ENCODE data around the gene GCHFR. TPM values are rescaled to one million over a fixed set of nuclear protein-coding genes. Genes with fewer than 3 reads are reported as not detected.
A peak's percentile ranks its signal among the peaks of the same experiment; 100 is the strongest.

The GCHFR gene
- total RNA-seq, 1 experiment from 2014 or later, result 59.2 TPM

DNA sequence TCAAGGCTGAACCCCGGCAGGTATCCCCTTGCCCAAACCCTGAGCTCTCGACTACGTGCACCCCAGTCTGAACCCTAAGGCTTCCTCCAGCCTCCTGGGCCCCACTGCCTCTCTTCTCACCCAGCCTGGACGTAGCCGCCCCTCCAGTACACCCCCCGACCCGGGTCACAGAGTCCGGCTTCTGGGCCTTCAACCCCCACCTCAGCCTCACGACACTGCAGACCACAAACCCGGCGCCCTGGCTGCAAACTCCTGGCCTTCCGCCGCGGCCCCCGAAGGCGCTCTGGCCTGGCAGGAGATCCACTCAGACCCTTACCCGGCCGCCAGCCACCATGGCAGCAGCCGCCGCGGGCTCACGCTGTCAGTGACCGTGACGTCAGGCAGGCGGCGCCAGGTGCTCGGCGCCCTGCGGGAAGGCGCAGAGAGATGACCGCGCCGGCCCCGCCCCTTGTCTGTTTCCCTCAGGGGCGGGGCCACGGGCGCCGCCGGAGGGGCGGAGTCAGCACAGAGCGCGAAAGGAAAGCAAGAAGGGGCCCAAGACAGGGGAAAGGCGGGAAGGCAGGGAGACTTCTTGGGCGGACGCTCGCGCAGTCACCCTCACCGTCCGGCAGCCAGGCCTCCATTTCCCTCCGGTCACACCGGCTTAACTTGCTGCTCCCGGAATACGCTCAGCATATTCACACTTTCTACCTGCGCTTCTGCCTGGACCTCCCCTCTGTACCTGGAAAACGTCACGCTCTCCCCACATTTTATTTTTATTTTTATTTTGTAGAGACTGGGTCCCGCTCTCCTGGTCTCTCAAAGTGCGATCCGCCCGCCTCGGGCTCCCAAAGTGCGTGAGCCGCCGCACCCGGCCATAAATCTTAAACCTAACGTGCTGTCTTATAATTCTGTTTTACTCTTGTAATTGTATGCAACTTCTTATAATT, 8.7 kb upstream of the GCHFR start, which contains the start of gene RMDN3:
Gene RMDN3 (minus strand): TSS at position 372 of the 929 bp plus-strand sequence. CDS start 471 bp downstream, outside the sequence.
- TF ChIP-seq, protein P1, sequence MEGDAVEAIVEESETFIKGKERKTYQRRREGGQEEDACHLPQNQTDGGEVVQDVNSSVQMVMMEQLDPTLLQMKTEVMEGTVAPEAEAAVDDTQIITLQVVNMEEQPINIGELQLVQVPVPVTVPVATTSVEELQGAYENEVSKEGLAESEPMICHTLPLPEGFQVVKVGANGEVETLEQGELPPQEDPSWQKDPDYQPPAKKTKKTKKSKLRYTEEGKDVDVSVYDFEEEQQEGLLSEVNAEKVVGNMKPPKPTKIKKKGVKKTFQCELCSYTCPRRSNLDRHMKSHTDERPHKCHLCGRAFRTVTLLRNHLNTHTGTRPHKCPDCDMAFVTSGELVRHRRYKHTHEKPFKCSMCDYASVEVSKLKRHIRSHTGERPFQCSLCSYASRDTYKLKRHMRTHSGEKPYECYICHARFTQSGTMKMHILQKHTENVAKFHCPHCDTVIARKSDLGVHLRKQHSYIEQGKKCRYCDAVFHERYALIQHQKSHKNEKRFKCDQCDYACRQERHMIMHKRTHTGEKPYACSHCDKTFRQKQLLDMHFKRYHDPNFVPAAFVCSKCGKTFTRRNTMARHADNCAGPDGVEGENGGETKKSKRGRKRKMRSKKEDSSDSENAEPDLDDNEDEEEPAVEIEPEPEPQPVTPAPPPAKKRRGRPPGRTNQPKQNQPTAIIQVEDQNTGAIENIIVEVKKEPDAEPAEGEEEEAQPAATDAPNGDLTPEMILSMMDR (IDR thresholded peaks at IDR 0.05; ENCODE audit: insufficient read depth in 1 of 2, low read depth in 1 of 2, low read length in 1 of 2, severe bottlenecking in 1 of 2, unreplicated experiment in 1 of 2), result no peak
- ChIA-PET CTCF (no interaction called here), POLR2A (interaction anchor here (1.3 kb wide), 1 partner anchor 8 kb away, joined by 4 read pairs; the partner anchor contains the start of gene GCHFR)
- H3K9me3 ChIP-seq, result no peaks in the 10 kb centered on the region
- no peaks in the 10 kb centered on the region for H3K27me3 Mint-ChIP-seq (ENCODE audit: insufficient read depth, unreplicated experiment)
- no peaks in the 10 kb centered on the region for H3K4me1 ChIP-seq
- intact Hi-C loops (cut with micrococcal nuclease; ENCODE audit: unreplicated experiment), result loop anchor here (1.0 to 2.0 kb wide), 2 partner anchors 8 to 140 kb away; partner anchors contain the start of gene VPS18
- H3K36me3 ChIP-seq (ENCODE audit: control insufficient read depth, insufficient read depth, low read length), result no peaks in the 10 kb centered on the region; the same call in 1 of the 2 replicates
- DNase-seq, result peak; percentile 93 to 96
- peak within 1 kb of the TSS; percentile 91 for H3K4me3 Mint-ChIP-seq (ENCODE audit: unreplicated experiment)
- no TSS peak for BruUV-seq (replicated peaks)
- H3K27me3 ChIP-seq (replicated peaks; ENCODE audit: control insufficient read depth, insufficient read depth, low read length), result no peaks in the 10 kb centered on the region
- H3K4me3 ChIP-seq (ENCODE audit: low read depth, low read length), result peak within 1 kb of the TSS; percentile 68
- no peaks in the 10 kb centered on the region for H3K4me1 Mint-ChIP-seq (ENCODE audit: low read depth, unreplicated experiment)
- H3K27ac Mint-ChIP-seq (ENCODE audit: unreplicated experiment), result peak within 1 kb of the TSS; percentile 99
- H3K36me3 Mint-ChIP-seq (ENCODE audit: insufficient read depth, unreplicated experiment), result peaks cover 18% of the 10 kb centered on the region
- no peaks in the 10 kb centered on the region for H3K9me3 Mint-ChIP-seq (ENCODE audit: unreplicated experiment)

DNA sequence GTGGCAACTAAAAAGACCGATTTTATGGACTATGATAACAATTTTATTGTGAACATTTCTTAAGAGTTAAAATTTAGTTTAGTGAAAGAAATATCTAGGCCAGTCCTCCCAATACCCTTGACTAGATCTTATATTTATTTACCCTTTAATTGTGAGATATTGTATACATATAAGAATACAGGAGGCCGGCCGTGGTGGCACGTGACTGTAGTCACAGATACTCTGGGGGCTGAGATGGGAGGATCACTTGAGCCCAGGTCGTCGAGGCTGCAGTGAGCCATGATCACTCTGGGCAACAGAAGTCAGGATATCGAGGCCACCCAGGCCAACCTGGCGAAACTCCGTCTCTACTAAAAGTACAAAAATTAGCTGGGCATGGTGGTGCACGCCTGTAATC, 8.1 kb upstream of the GCHFR start:
- no peaks in the 10 kb centered on the region for H3K36me3 ChIP-seq (ENCODE audit: control insufficient read depth, insufficient read depth, low read length)
- no peak for DNase-seq
- peaks cover 16% of the 10 kb centered on the region for H3K36me3 Mint-ChIP-seq (ENCODE audit: insufficient read depth, unreplicated experiment)
- POLR2A ChIA-PET, result interaction anchor here (0.6 to 0.7 kb wide), 2 partner anchors 166 to 191 kb away, joined by 3 to 4 read pairs; partner anchors contain the start of gene CCDC32
- BruUV-seq (replicated peaks), result TSS peak; percentile 100
- H3K9me3 Mint-ChIP-seq (ENCODE audit: unreplicated experiment), result no peaks in the 10 kb centered on the region
- no peaks in the 10 kb centered on the region for H3K27me3 Mint-ChIP-seq (ENCODE audit: insufficient read depth, unreplicated experiment)
- peak overlapping the region; percentile 91 for H3K4me3 Mint-ChIP-seq (ENCODE audit: unreplicated experiment)
- H3K27me3 ChIP-seq (replicated peaks; ENCODE audit: control insufficient read depth, insufficient read depth, low read length), result no peaks in the 10 kb centered on the region
- intact Hi-C loops (cut with micrococcal nuclease; ENCODE audit: unreplicated experiment), result loop anchor here (1.0 to 2.0 kb wide), 2 partner anchors 7 to 139 kb away; partner anchors contain the start of gene VPS18
- H3K4me1 Mint-ChIP-seq (ENCODE audit: low read depth, unreplicated experiment), result no peaks in the 10 kb centered on the region
- no peaks in the 10 kb centered on the region for H3K4me1 ChIP-seq
- TF ChIP-seq, protein P1 (IDR thresholded peaks at IDR 0.05; ENCODE audit: insufficient read depth in 1 of 2, low read depth in 1 of 2, low read length in 1 of 2, severe bottlenecking in 1 of 2, unreplicated experiment in 1 of 2), result no peak
- peak overlapping the region; percentile 99 for H3K27ac Mint-ChIP-seq (ENCODE audit: unreplicated experiment)
- no peaks in the 10 kb centered on the region for H3K9me3 ChIP-seq
- CTCF ChIA-PET, result no interaction called here
- peak overlapping the region; percentile 68 for H3K4me3 ChIP-seq (ENCODE audit: low read depth, low read length)

DNA sequence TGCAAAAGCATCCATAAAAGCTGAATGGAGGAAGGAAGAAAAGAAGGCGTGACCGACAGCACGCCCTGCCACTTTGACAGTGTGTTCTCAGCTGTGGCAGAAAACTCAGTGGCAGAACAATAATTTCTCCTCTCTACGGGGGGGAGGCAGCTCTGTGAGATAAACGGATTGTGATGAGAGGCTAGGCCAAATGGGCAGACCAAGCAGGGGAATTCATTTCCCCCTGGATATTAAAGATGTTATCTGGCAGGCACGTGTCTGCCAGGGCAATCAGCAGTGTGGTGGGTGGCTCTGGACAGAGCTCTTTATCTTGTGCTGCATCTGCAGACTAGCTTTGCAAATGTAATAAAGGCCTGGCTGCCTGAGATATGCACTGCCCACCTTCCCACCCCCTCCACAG, 6.9 kb upstream of the GCHFR start:
- DNase-seq, result no peak
- peak overlapping the region; percentile 99 for H3K27ac Mint-ChIP-seq (ENCODE audit: unreplicated experiment)
- no peaks in the 10 kb centered on the region for H3K9me3 Mint-ChIP-seq (ENCODE audit: unreplicated experiment)
- no peaks in the 10 kb centered on the region for H3K27me3 Mint-ChIP-seq (ENCODE audit: insufficient read depth, unreplicated experiment)
- Histone ChIP-seq H3K4me3 (ENCODE audit: low read depth, low read length) (no peak overlapping the region), H3K9me3 (no peaks in the 10 kb centered on the region), H3K27me3 (replicated peaks; ENCODE audit: control insufficient read depth, insufficient read depth, low read length) (no peaks in the 10 kb centered on the region), H3K4me1 (no peaks in the 10 kb centered on the region), H3K36me3 (ENCODE audit: control insufficient read depth, insufficient read depth, low read length) (no peaks in the 10 kb centered on the region)
- peaks cover 14% of the 10 kb centered on the region for H3K36me3 Mint-ChIP-seq (ENCODE audit: insufficient read depth, unreplicated experiment)
- ChIA-PET POLR2A (interaction anchor here (0.6 to 0.7 kb wide), 2 partner anchors 16 to 129 kb away, joined by 5 to 7 read pairs; no protein-coding TSS in a partner anchor), CTCF (no interaction called here)
- BruUV-seq (replicated peaks), result no TSS peak
- peak overlapping the region; percentile 3 for H3K4me3 Mint-ChIP-seq (ENCODE audit: unreplicated experiment)
- TF ChIP-seq, protein P1 (IDR thresholded peaks at IDR 0.05; ENCODE audit: insufficient read depth in 1 of 2, low read depth in 1 of 2, low read length in 1 of 2, severe bottlenecking in 1 of 2, unreplicated experiment in 1 of 2), result no peak
- intact Hi-C loops (cut with micrococcal nuclease; ENCODE audit: unreplicated experiment), result no loop called here
- H3K4me1 Mint-ChIP-seq (ENCODE audit: low read depth, unreplicated experiment), result no peaks in the 10 kb centered on the region

Data from Caco-2 (cell line).